GM12801 (cell line): ENCODE results near the gene B3GALT4.

ENCODE experiments used
- CTCF ChIP-seq: IDR thresholded peaks from one replicate; pipeline ENCODE4 v1.5.1; 2011; ENCODE audit warnings: control low read depth; ENCODE audit not compliant: insufficient read length; ENCODE audit errors: extremely low read depth

The B3GALT4 gene

GRCh38 chr6:33273924-33274902 lies 2.7 kb upstream of the B3GALT4 start:
- TF ChIP-seq CTCF: no peak

- TF ChIP-seq CTCF: no peak
Measured at GRCh38 chr6:33276581-33276863, 401 bp upstream of the B3GALT4 start.

GRCh38 chr6:33277663-33278391 lies 904 bp downstream of the B3GALT4 start:
- TF ChIP-seq CTCF: no peak

- TF ChIP-seq CTCF: no peak
Measured at GRCh38 chr6:33278392-33278741, 1.4 kb downstream of the B3GALT4 start.

- no peak for TF ChIP-seq CTCF
Measured at GRCh38 chr6:33278810-33279209, 1.9 kb downstream of the B3GALT4 start.

GRCh38 chr6:33279257-33279695 lies 2.4 kb downstream of the B3GALT4 start:
- TF ChIP-seq CTCF: no peak

- no peak for TF ChIP-seq CTCF
Measured at GRCh38 chr6:33279971-33280511, 3.1 kb downstream of the B3GALT4 start.
